ENCODE measurements around the gene ADK. TPM values are rescaled to one million over a fixed set of nuclear protein-coding genes. Genes with fewer than 3 reads are reported as not detected.

Gene ADK
- total RNA-seq, 1 experiment from 2014 or later: 26.8 TPM

GRCh38 chr10:74320026-74320425 lies 169.0 kb downstream of the ADK start:
- Histone ChIP-seq H3K79me2 (ENCODE audit: insufficient read depth, low read length) (no peaks in the 10 kb centered on the region), H3K23ac (ENCODE audit: insufficient read length, low read depth, low read length) (no peak overlapping the region), H2BK15ac (ENCODE audit: low read depth, low read length) (no peak overlapping the region), H3K4ac (ENCODE audit: low read depth, low read length) (no peak overlapping the region), H3K14ac (ENCODE audit: insufficient read depth, low read length) (no peak overlapping the region), H2BK5ac (ENCODE audit: insufficient read length, low read length) (no peak overlapping the region), H3T11ph (ENCODE audit: low read length) (no peak overlapping the region), H4K20me1 (ENCODE audit: control insufficient read depth, insufficient read depth, insufficient read length) (no peaks in the 10 kb centered on the region), H4K5ac (ENCODE audit: insufficient read length, low read depth, low read length) (no peak overlapping the region), H2BK120ac (ENCODE audit: low read depth, low read length, poor library complexity, severe bottlenecking) (no peak overlapping the region), H2BK20ac (ENCODE audit: low read depth, low read length, poor library complexity, severe bottlenecking) (no peak overlapping the region), H3K18ac (ENCODE audit: insufficient read length, low read depth, low read length) (no peak overlapping the region), H2BK12ac (ENCODE audit: insufficient read length, low read depth, low read length) (no peak overlapping the region), H3K9me3 (ENCODE audit: control insufficient read depth, low read depth, low read length) (no peaks in the 10 kb centered on the region), H4K8ac (replicated peaks; ENCODE audit: insufficient read length, low read depth, low read length) (no peak overlapping the region), H3K79me1 (ENCODE audit: insufficient read depth, low read depth, low read length, poor library complexity, severe bottlenecking) (no peaks in the 10 kb centered on the region), H3K56ac (ENCODE audit: insufficient read length, low read depth, low read length) (no peak overlapping the region), H2AK5ac (ENCODE audit: insufficient read length, low read length) (no peak overlapping the region), H3K27ac (ENCODE audit: insufficient read length, low read depth, low read length) (no peak overlapping the region), H3K9ac (ENCODE audit: extremely low read depth, insufficient read length, low read length) (no peak overlapping the region), H3K4me1 (ENCODE audit: insufficient read depth, low read length) (no peaks in the 10 kb centered on the region), H3K27me3 (ENCODE audit: insufficient read depth, low read length) (no peaks in the 10 kb centered on the region), H3K4me2 (ENCODE audit: insufficient read depth, insufficient read length, low read length) (no peak overlapping the region), H3K23me2 (ENCODE audit: insufficient read length, low read depth, low read length, poor library complexity, severe bottlenecking) (no peaks in the 10 kb centered on the region), H4K91ac (ENCODE audit: insufficient read length, low read depth, low read length) (no peak overlapping the region), H2AFZ (ENCODE audit: low read length) (no peak overlapping the region)
- TF ChIP-seq CTCF (conservative IDR thresholded peaks at IDR 0.05): no peak
- Mint-ChIP-seq H3K27ac (no peak overlapping the region), H3K4me1 (peaks cover 0 to 10% of the 10 kb centered on the region in 2 experiments; a peak in 1 of 4 replicates), H3K9me3 (peaks cover 0 to 5% of the 10 kb centered on the region in 2 experiments; a peak in 2 of 5 replicates), H3K27me3 (ENCODE audit: low read depth) (no peaks in the 10 kb centered on the region), H3K36me3 (ENCODE audit: insufficient read depth in 1 of 3, low read depth in 3 of 3) (peaks cover 0 to 6% (median 5%) of the 10 kb centered on the region in 3 experiments; a peak in 4 of 7 replicates), H3K4me3 (no peak overlapping the region)
- WGBS (ENCODE audit: extremely low coverage, insufficient read length, low lambda C conversion rate): no CpG with 5 or more reads among the region's 1 CpG
- no peak for DNase-seq
